ENCODE measurements around the gene HSPA5.
A peak's percentile ranks its signal among the peaks of the same experiment; 100 is the strongest.

HSPA5 gene

GRCh38 chr9:125189361-125190289 lies 51.5 kb downstream of the HSPA5 start, which contains the start of gene PPP6C:
TSS of gene PPP6C (minus strand) at chr9:125189803. CDS start at chr9:125189718, 85 bp downstream.
- DNase-seq, result peak; percentile 98

- no peak for DNase-seq
Measured at GRCh38 chr9:125189011-125189360, 52.2 kb downstream of the HSPA5 start.

Measured in activated CD8-positive, alpha-beta memory T cell treated with anti-CD3 and anti-CD28 coated beads for 24 hours (primary cell).